K562 (cell line): ENCODE data around the gene SELPLG. TPM values are rescaled to one million over a fixed set of nuclear protein-coding genes. Genes with fewer than 3 reads are reported as not detected.

Source experiments
- ATAC-seq: fragments of 200-7000 bp; cut with Tn5 transposase; 3 replicates; pipeline ENCODE4 v1.9.1; 2020; ENCODE audit warnings: moderate library complexity
- BruUV-seq: library from RNA; stranded (reverse); fragments of 400-500 nt; replicated peaks from 2 replicates; lab custom pipeline; 2021; lab: Mats Ljungman, UMichigan
- CTCF ChIA-PET: fragments of 300-600 bp; formaldehyde crosslinking; extraction: SDS; loops from one replicate; lab custom pipeline; 2021; ENCODE audit warnings: low intra/inter-chr PET ratio; lab: Yijun Ruan, JAX
- POLR2A ChIA-PET: fragments of 300-600, 350-650 bp; sonication (Branson Sonifier 250); formaldehyde crosslinking; extraction: SDS; loops from one replicate; lab custom pipeline; 2021; ENCODE audit warnings: antibody characterized with exemption, inconsistent platforms; lab: Yijun Ruan, JAX
- DNase-seq, 4 experiments: peaks; one replicate each; pipeline versions ENCODE4 v3.0.0 to v3.0.0-alpha.2; 2011 to 2018; ENCODE audit warnings: low spot score in 3 of 4, mixed read lengths in 3 of 4; ENCODE audit errors: extremely low read depth in 1 of 4
- FAIRE-seq: peaks from 2 replicates; lab custom pipeline; 2011; peaks lifted over from hg19 to GRCh38; lab: Jason Lieb, UNC
- H2AFZ ChIP-seq: 2 replicates; pipeline ENCODE4 v1.6.0; 2011; ENCODE audit warnings: low read depth, low read length, control low read depth, inconsistent platforms
- H3K27ac ChIP-seq: fragments of 200-600 bp; 3 replicates; pipeline ENCODE4 v1.8.0; 2011; ENCODE audit warnings: low read depth, mild to moderate bottlenecking, control low read depth, inconsistent platforms, low read length, moderate library complexity, mixed read lengths; ENCODE audit errors: extremely low read depth
- H3K27me3 ChIP-seq, 2 experiments: fragments of 300-600 bp in 1 of 2; 2 replicates in 1 of 2; 3 replicates in 1 of 2; pipeline versions ENCODE4 v1.6.0 to v1.8.0; 2011; ENCODE audit warnings: inconsistent platforms in 2 of 2, low read length in 2 of 2, mild to moderate bottlenecking in 1 of 2, mixed read lengths in 1 of 2, moderate library complexity in 1 of 2; ENCODE audit not compliant: control insufficient read depth in 2 of 2, insufficient read depth in 2 of 2
- H3K36me3 ChIP-seq: fragments of 300-600 bp; 3 replicates; pipeline ENCODE4 v1.8.0; 2011; ENCODE audit warnings: mild to moderate bottlenecking, low read length, inconsistent platforms; ENCODE audit not compliant: control insufficient read depth, insufficient read depth
- H3K4me1 ChIP-seq, 2 experiments: fragments of 200-600 bp in 1 of 2; replicated peaks in 1 of 2; 2 replicates in 1 of 2; 3 replicates in 1 of 2; pipeline versions ENCODE4 v1.5.1 to v1.8.0; 2011; ENCODE audit warnings: inconsistent platforms in 2 of 2, low read length in 2 of 2, mild to moderate bottlenecking in 1 of 2, mixed read lengths in 1 of 2, moderate library complexity in 1 of 2; ENCODE audit not compliant: control insufficient read depth in 2 of 2, insufficient read depth in 2 of 2
- H3K4me2 ChIP-seq: 2 replicates; pipeline ENCODE4 v1.6.1; 2011; ENCODE audit warnings: low read length, control low read depth, inconsistent platforms, mixed read lengths; ENCODE audit not compliant: insufficient read depth
- H3K4me3 ChIP-seq: fragments of 200-600 bp; sonication (generic), shearing (Covaris generic); 2 replicates; pipeline ENCODE4 v1.5.1; 2016; ENCODE audit warnings: control low read depth, inconsistent platforms
- H3K79me2 ChIP-seq: fragments of 200-600 bp; 3 replicates; pipeline ENCODE4 v1.8.0; 2011; ENCODE audit warnings: low read length, inconsistent platforms; ENCODE audit not compliant: control insufficient read depth, insufficient read depth
- H3K9ac ChIP-seq, 2 experiments: 2 replicates each; pipeline versions ENCODE4 v1.6.0 to v1.6.1; 2011; ENCODE audit warnings: low read depth in 2 of 2, low read length in 2 of 2, control low read depth in 1 of 2, inconsistent platforms in 1 of 2, mild to moderate bottlenecking in 1 of 2, mixed read lengths in 1 of 2; ENCODE audit not compliant: insufficient read depth in 1 of 2
- H3K9me1 ChIP-seq: one replicate; pipeline ENCODE4 v1.6.0; 2011; ENCODE audit warnings: inconsistent platforms, mild to moderate bottlenecking, low read length, moderate library complexity; ENCODE audit not compliant: control insufficient read depth, insufficient read depth
- H3K9me3 ChIP-seq: replicated peaks from 2 replicates; pipeline ENCODE4 v1.5.1; 2011; ENCODE audit warnings: low read depth, low read length, inconsistent platforms; ENCODE audit not compliant: control insufficient read depth, insufficient read depth
- H4K20me1 ChIP-seq: replicated peaks from 2 replicates; pipeline ENCODE4 v1.6.1; 2011; ENCODE audit warnings: low read length, inconsistent platforms, mixed read lengths; ENCODE audit not compliant: control insufficient read depth, insufficient read depth
- FOSL1 ChIP-seq: fragments of 200-800 bp; sonication (Bioruptor generic); conservative IDR thresholded peaks from 2 replicates; pipeline ENCODE4 v1.6.1; 2016; ENCODE audit warnings: missing genetic modification characterization, missing compliant biosample characterization
- MAX ChIP-seq: sonication (generic); formaldehyde crosslinking; IDR thresholded peaks from 2 replicates; pipeline ENCODE4 v1.9.0; 2022; ENCODE audit warnings: mild to moderate bottlenecking, missing genetic modification reagents
- PKNOX1 ChIP-seq: fragments of 450-650 bp; IDR thresholded peaks from 2 replicates; pipeline ENCODE4 v1.6.1; 2016
- SMC3 ChIP-seq: conservative IDR thresholded peaks from 2 replicates; pipeline ENCODE4 v1.6.1; 2011; ENCODE audit warnings: low read depth, low read length, improper control_type of control experiment; ENCODE audit not compliant: insufficient read depth
- SPI1 ChIP-seq: IDR thresholded peaks from 2 replicates; pipeline ENCODE4 v1.6.1; 2011; ENCODE audit warnings: low read depth, low read length, control low read depth, borderline replicate concordance
- STAT6 ChIP-seq: sonication (generic); formaldehyde crosslinking; IDR thresholded peaks from 2 replicates; pipeline ENCODE4 v1.8.1; 2023; ENCODE audit warnings: mild to moderate bottlenecking, missing genetic modification reagents
- U2AF1 ChIP-seq: fragments of 200-400 bp; formaldehyde crosslinking; optimal IDR thresholded peaks from 2 replicates; pipeline ENCODE3; 2017; ENCODE audit warnings: mild to moderate bottlenecking, low read depth, low read length, moderate library complexity
- USF1 ChIP-seq: sonication (generic); formaldehyde crosslinking; IDR thresholded peaks from 2 replicates; pipeline ENCODE4 v1.9.0; 2022; ENCODE audit warnings: mild to moderate bottlenecking, missing genetic modification reagents
- WGBS: fragments of 100-300 bp; shearing (Covaris generic); methylation state at CpG from one replicate; pipeline ENCODE4 v1.1.6; 2016; ENCODE audit warnings: low coverage, mixed read lengths; ENCODE audit not compliant: insufficient coverage; ENCODE audit errors: missing lambda C conversion rate; 5-methylcytosine and 5-hydroxymethylcytosine counted together
- in situ Hi-C: fragments of 300-500 bp; cut with MboI; formaldehyde crosslinking; loops from 4 replicates; pipeline ENCODE4 v1.15.0; 2018; ENCODE audit warnings: inconsistent platforms, mixed read lengths
- intact Hi-C: fragments of 100-400 bp; cut with micrococcal nuclease; formaldehyde crosslinking; loops from 2 replicates; pipeline ENCODE4 v1.14.2; 2022
- polyA plus RNA-seq, 8 experiments: library from polyadenylated mRNA; depleted of rRNA in 4 of 8; stranded (reverse) in 5 of 8; unstranded in 3 of 8; fragments of >200 nt; fragmentation: Nextera tagmentation in 2 of 8; fragmentation: Illumina TruSeq in 1 of 8; extraction: Ambion mirVana in 2 of 8; extraction: Trizol in 1 of 8; gene quantifications; 2 replicates each; pipeline versions ENCODE4 v1.2.1 to v1.2.3, GENCODE V29; 2011 to 2014; ENCODE audit warnings: inconsistent platforms in 1 of 8, missing spikeins in 1 of 8
- total RNA-seq, 7 experiments: library from RNA; depleted of rRNA in 6 of 7; stranded (reverse); fragments of >200 nt in 6 of 7; fragmentation: Illumina TruSeq in 2 of 7; extraction: Trizol in 2 of 7; gene quantifications; 2 replicates each; pipeline versions ENCODE4 v1.2.1 to v1.2.3, GENCODE V29; 2011 to 2021; ENCODE audit warnings: low replicate concordance in 1 of 7

SELPLG gene
- total and polyA plus RNA-seq, 9 of the 15 experiments (the other 6 are each of a cell fraction or from before 2014, with no cell fraction given) = 0.22 to 10.2 (median 1.7) TPM

GRCh38 chr12:108635201-108635996 is 1.7 kb upstream of the SELPLG start:
- Histone ChIP-seq H3K4me2 (no peak overlapping the region), H3K27ac (peak overlapping the region; percentile 29; the same call in 1 of the 3 replicates), H3K9me3 (no peaks in the 10 kb centered on the region), H3K36me3 (peaks cover 33% of the 10 kb centered on the region; the same call in 2 of the 3 replicates), H3K9me1 (no peaks in the 10 kb centered on the region), H2AFZ (peak overlapping the region; percentile 8; the same call in 1 of the 2 replicates), H3K79me2 (peaks cover 30% of the 10 kb centered on the region), H3K4me3 (no peak overlapping the region), H3K9ac (peak overlapping the region; percentile 25 to 56; a peak in 3 of 4 replicates), H3K27me3 (no peaks in the 10 kb centered on the region), H4K20me1 (no peaks in the 10 kb centered on the region), H3K4me1 (peaks cover 51 to 52% of the 10 kb centered on the region in 2 experiments)
- CTCF ChIA-PET = no interaction called here
- no TSS peak for BruUV-seq
- intact Hi-C loops (no loop called here), in situ Hi-C loops (no loop called here)
- 46% methylated on average over 14 of the region's 15 CpGs for WGBS
- DNase-seq = peak in 1 of 4 experiments; percentile 39
- peak; percentile 19 for FAIRE-seq
- POLR2A ChIA-PET = interaction anchor here (0.6 to 0.8 kb wide), 5 partner anchors 75 to 308 kb away, joined by 3 to 5 read pairs (median 3); no protein-coding TSS in a partner anchor
- ATAC-seq = no peak
- TF ChIP-seq MAX (CRISPR knock-in tag) = peak; percentile 74; the same call in 1 of the 2 replicates
- TF ChIP-seq U2AF1 = no peak
- TF ChIP-seq STAT6 (CRISPR knock-in tag) = no peak
- 0 out of 2 replicates have a peak, but pooled peaks have one; percentile 2 for TF ChIP-seq SPI1
- TF ChIP-seq USF1 (CRISPR knock-in tag) = peak; percentile 62; the same call in 1 of the 2 replicates
- TF ChIP-seq FOSL1 (tag) = no peak
- no peak for TF ChIP-seq SMC3
- peak; percentile 74 for TF ChIP-seq PKNOX1
